GM12874 (cell line): ENCODE measurements around the gene FMNL3.

Source experiments
- CTCF ChIP-seq: IDR thresholded peaks from 2 replicates; pipeline ENCODE4 v1.5.1; 2011; ENCODE audit warnings: low read depth, mild to moderate bottlenecking, control low read depth, low read length, moderate library complexity; ENCODE audit not compliant: insufficient read depth

FMNL3 gene

GRCh38 chr12:49707128-49707811 lies at the start of gene FMNL3:
Gene FMNL3 (minus strand): TSS chr12:49707405. CDS start chr12:49707180, 225 bp downstream.
- TF ChIP-seq CTCF, result peak; percentile 93

- no peak for TF ChIP-seq CTCF
These were observed 43.8 kb upstream of the FMNL3 start for GRCh38 chr12:49750996-49751393.

- TF ChIP-seq CTCF, result no peak
These were observed 43.1 kb upstream of the FMNL3 start for GRCh38 chr12:49750027-49750995.

- no peak for TF ChIP-seq CTCF
These were observed 41.6 kb upstream of the FMNL3 start for GRCh38 chr12:49748800-49749199.

GRCh38 chr12:49748306-49748705 lies 41.1 kb upstream of the FMNL3 start:
- TF ChIP-seq CTCF, result no peak

GRCh38 chr12:49744363-49744885 lies 37.2 kb upstream of the FMNL3 start:
- TF ChIP-seq CTCF, result no peak

- no peak for TF ChIP-seq CTCF
These were observed 34.8 kb upstream of the FMNL3 start for GRCh38 chr12:49741882-49742620.
